Prostate gland (tissue), 2 donors: ENCODE measurements around the gene LEPROT.

Experiments
- POLR2AphosphoS5 ChIP-seq: sonication (generic); formaldehyde crosslinking; IDR thresholded peaks from one replicate; pipeline ENCODE4 v1.6.1; 2017; ENCODE audit warnings: antibody characterized with exemption
- TF ChIP-seq, protein P1 (sequence below), 4 experiments: fragments of 200-600 bp in 2 of 4; fragments of 450-650 bp in 2 of 4; sonication (generic) in 2 of 4; IDR thresholded peaks; 1 replicate in 3 of 4; 2 replicates in 1 of 4; pipeline ENCODE4 v1.5.1; 2016 to 2019; ENCODE audit warnings: antibody characterized with exemption in 4 of 4, mild to moderate bottlenecking in 2 of 4, moderate library complexity in 2 of 4

DNA sequence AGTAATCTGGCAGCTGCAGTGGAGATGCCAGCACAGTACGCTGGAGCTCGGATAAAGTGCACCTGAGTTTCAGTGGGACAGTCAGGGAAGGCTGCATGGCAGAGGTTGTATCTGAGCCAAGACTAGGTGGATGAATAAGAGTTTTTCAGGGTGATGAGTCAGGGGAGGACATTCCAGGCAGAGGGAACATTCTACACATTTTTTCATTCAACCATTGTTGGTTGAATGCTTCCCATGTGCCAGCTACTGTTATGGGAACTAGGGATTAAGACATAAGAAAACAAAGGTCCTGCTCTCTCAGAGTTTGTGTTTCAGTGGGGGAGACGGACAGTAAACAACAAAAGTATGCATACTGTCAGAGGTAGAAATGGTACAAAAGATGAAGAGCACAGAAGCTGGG is 5.2 kb downstream of the LEPROT start:
- no peak for TF ChIP-seq POLR2AphosphoS5
- TF ChIP-seq, protein P1, sequence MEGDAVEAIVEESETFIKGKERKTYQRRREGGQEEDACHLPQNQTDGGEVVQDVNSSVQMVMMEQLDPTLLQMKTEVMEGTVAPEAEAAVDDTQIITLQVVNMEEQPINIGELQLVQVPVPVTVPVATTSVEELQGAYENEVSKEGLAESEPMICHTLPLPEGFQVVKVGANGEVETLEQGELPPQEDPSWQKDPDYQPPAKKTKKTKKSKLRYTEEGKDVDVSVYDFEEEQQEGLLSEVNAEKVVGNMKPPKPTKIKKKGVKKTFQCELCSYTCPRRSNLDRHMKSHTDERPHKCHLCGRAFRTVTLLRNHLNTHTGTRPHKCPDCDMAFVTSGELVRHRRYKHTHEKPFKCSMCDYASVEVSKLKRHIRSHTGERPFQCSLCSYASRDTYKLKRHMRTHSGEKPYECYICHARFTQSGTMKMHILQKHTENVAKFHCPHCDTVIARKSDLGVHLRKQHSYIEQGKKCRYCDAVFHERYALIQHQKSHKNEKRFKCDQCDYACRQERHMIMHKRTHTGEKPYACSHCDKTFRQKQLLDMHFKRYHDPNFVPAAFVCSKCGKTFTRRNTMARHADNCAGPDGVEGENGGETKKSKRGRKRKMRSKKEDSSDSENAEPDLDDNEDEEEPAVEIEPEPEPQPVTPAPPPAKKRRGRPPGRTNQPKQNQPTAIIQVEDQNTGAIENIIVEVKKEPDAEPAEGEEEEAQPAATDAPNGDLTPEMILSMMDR (IDR thresholded peaks at IDR 0.05): no peak
